Smooth muscle cell (in vitro differentiated cells): Measurements from ENCODE around the gene UNC79. TPM values are rescaled to one million over a fixed set of nuclear protein-coding genes. Genes with fewer than 3 reads are reported as not detected.

Source experiments
- DNase-seq: peaks from one replicate; lab custom pipeline; 2025; ENCODE audit not compliant: unreplicated experiment; lab: John Stamatoyannopoulos, UW
- H2AFZ ChIP-seq: fragments of 200-600 bp; sonication (generic); 2 replicates; pipeline ENCODE4 v1.6.0; 2016; ENCODE audit warnings: antibody characterized with exemption, low read depth, mild to moderate bottlenecking
- H3F3A ChIP-seq: fragments of 200-600 bp; sonication (generic); 2 replicates; pipeline ENCODE4 v1.6.0; 2017; ENCODE audit warnings: antibody characterized with exemption, low read depth
- H3K27ac ChIP-seq: fragments of 200-600 bp; sonication (generic); 2 replicates; pipeline ENCODE4 v1.5.1; 2016; ENCODE audit warnings: low read depth, mild to moderate bottlenecking
- H3K27me3 ChIP-seq: fragments of 200-600 bp; sonication (generic); 2 replicates; pipeline ENCODE4 v1.6.1; 2016; ENCODE audit warnings: low read depth, mild to moderate bottlenecking
- H3K36me3 ChIP-seq: fragments of 200-600 bp; sonication (generic); 2 replicates; pipeline ENCODE4 v1.5.1; 2016; ENCODE audit warnings: low read depth
- H3K4me1 ChIP-seq: fragments of 200-600 bp; sonication (generic); 2 replicates; pipeline ENCODE4 v1.5.1; 2016; ENCODE audit warnings: low read depth
- H3K4me2 ChIP-seq: fragments of 200-600 bp; sonication (generic); 2 replicates; pipeline ENCODE4 v1.6.0; 2016; ENCODE audit warnings: mild to moderate bottlenecking
- H3K4me3 ChIP-seq: fragments of 200-600 bp; sonication (generic); 2 replicates; pipeline ENCODE4 v1.5.1; 2016; ENCODE audit warnings: mild to moderate bottlenecking
- H3K79me2 ChIP-seq: fragments of 200-600 bp; sonication (generic); 2 replicates; pipeline ENCODE4 v1.6.0; 2016; ENCODE audit warnings: low read depth, mild to moderate bottlenecking
- H3K9ac ChIP-seq: fragments of 200-600 bp; sonication (generic); 2 replicates; pipeline ENCODE4 v1.6.0; 2016; ENCODE audit warnings: low read depth
- H3K9me3 ChIP-seq: fragments of 200-600 bp; sonication (generic); replicated peaks from 2 replicates; pipeline ENCODE4 v1.5.1; 2016; ENCODE audit warnings: low read depth
- H4K20me1 ChIP-seq: fragments of 200-600 bp; sonication (generic); 2 replicates; pipeline ENCODE4 v1.6.0; 2016; ENCODE audit warnings: low read depth
- WGBS: methylation state at CpG from one replicate; pipeline ENCODE4 v1.1.7; 2016; ENCODE audit warnings: low lambda C conversion rate; 5-methylcytosine and 5-hydroxymethylcytosine counted together
- polyA plus RNA-seq: library from polyadenylated mRNA; unstranded; fragments of >200 nt; fragmentation: Nextera tagmentation; extraction: Ambion mirVana; gene quantifications from 2 replicates; pipeline ENCODE4 v1.2.1, GENCODE V29; 2016
- total RNA-seq: library from RNA; depleted of rRNA; stranded (reverse); fragments of >200 nt; gene quantifications from 2 replicates; pipeline ENCODE4 v1.2.3, GENCODE V29; 2014
- TF ChIP-seq, protein P1 (sequence below): fragments of 200-600 bp; sonication (generic); IDR thresholded peaks from 2 replicates; pipeline ENCODE4 v1.5.1; 2017; ENCODE audit warnings: borderline replicate concordance, mild to moderate bottlenecking, antibody characterized with exemption; ENCODE audit not compliant: insufficient read depth, poor library complexity, severe bottlenecking

Gene UNC79
- total and polyA plus RNA-seq, 2 experiments from 2014 or later, result 0.06 to 0.36 TPM

DNA sequence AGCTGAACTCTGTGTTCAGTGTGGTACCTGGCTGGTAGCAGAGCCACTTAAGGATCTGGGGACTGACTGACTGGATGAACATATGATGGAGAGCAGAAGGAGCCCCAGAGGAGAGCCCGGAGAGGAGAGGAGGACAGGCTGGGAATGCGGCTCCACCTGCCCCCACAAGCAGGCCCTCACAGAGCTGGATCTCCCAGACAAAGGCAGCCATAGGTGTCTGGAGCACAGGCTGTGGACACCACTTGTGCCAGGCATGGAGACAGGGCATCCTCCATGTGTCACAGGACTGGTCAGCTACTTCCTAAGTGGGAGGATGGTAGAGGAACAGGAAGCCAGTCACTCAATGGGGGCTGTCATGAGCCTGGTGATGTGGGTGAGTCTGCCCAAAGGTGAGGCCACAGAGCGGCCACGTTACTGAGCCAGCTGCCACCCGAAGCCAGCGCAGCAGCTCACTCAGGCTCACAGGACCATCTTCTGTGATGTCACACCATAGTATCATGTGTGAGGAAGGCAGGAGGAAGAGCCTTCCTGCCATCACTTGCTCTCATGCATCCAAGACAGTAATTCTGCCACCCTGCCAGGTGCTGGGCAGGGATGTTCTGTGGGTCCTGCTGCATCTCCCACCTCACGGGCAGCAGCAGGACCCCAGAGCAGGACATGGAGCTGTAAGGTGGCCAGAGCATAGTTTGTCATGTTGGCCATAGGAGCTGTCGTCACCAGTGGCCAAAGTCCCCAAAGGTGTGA lies 285.4 kb downstream of the UNC79 start:
- no peak overlapping the region for H2AFZ ChIP-seq
- H3F3A ChIP-seq, result no peaks in the 10 kb centered on the region
- H3K9me3 ChIP-seq, result no peaks in the 10 kb centered on the region
- H3K36me3 ChIP-seq, result no peaks in the 10 kb centered on the region
- H3K9ac ChIP-seq, result no peak overlapping the region
- H3K4me3 ChIP-seq, result no peak overlapping the region
- TF ChIP-seq, protein P1, sequence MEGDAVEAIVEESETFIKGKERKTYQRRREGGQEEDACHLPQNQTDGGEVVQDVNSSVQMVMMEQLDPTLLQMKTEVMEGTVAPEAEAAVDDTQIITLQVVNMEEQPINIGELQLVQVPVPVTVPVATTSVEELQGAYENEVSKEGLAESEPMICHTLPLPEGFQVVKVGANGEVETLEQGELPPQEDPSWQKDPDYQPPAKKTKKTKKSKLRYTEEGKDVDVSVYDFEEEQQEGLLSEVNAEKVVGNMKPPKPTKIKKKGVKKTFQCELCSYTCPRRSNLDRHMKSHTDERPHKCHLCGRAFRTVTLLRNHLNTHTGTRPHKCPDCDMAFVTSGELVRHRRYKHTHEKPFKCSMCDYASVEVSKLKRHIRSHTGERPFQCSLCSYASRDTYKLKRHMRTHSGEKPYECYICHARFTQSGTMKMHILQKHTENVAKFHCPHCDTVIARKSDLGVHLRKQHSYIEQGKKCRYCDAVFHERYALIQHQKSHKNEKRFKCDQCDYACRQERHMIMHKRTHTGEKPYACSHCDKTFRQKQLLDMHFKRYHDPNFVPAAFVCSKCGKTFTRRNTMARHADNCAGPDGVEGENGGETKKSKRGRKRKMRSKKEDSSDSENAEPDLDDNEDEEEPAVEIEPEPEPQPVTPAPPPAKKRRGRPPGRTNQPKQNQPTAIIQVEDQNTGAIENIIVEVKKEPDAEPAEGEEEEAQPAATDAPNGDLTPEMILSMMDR, result no peak
- no peak overlapping the region for H3K4me2 ChIP-seq
- H3K27ac ChIP-seq, result no peak overlapping the region
- peaks cover 4% of the 10 kb centered on the region for H3K4me1 ChIP-seq
- DNase-seq, result no peak
- no peaks in the 10 kb centered on the region for H4K20me1 ChIP-seq
- no peaks in the 10 kb centered on the region for H3K79me2 ChIP-seq
- WGBS, result 90% methylated on average over 8 of the region's 8 CpGs
- no peaks in the 10 kb centered on the region for H3K27me3 ChIP-seq

- 90% methylated on average over 14 of the region's 14 CpGs for WGBS
- TF ChIP-seq, protein P1, result no peak
- Histone ChIP-seq H3K27me3 (no peaks in the 10 kb centered on the region), H3K36me3 (no peaks in the 10 kb centered on the region), H3K27ac (no peak overlapping the region), H3K9me3 (no peaks in the 10 kb centered on the region), H3K9ac (no peak overlapping the region), H3K4me2 (no peak overlapping the region), H3K79me2 (no peaks in the 10 kb centered on the region), H4K20me1 (no peaks in the 10 kb centered on the region), H3K4me3 (no peak overlapping the region), H3K4me1 (peaks cover 4% of the 10 kb centered on the region), H2AFZ (no peak overlapping the region), H3F3A (no peaks in the 10 kb centered on the region)
- DNase-seq, result no peak
Measured at GRCh38 chr14:93716746-93717667, 286.3 kb downstream of the UNC79 start.

- TF ChIP-seq, protein P1, result no peak
- Histone ChIP-seq H3K27me3 (no peaks in the 10 kb centered on the region), H3K36me3 (no peaks in the 10 kb centered on the region), H3K9ac (no peak overlapping the region), H3K79me2 (no peaks in the 10 kb centered on the region), H3K4me1 (no peaks in the 10 kb centered on the region), H3F3A (no peaks in the 10 kb centered on the region), H3K27ac (no peak overlapping the region), H4K20me1 (no peaks in the 10 kb centered on the region), H3K9me3 (no peaks in the 10 kb centered on the region), H3K4me3 (no peak overlapping the region), H3K4me2 (no peak overlapping the region), H2AFZ (no peak overlapping the region)
- WGBS, result 88% methylated on average over 13 of the region's 13 CpGs
- DNase-seq, result no peak
Measured at GRCh38 chr14:93717668-93718320, 287.1 kb downstream of the UNC79 start.
